ENCODE results near the gene ITPK1.

ITPK1 gene

DNA sequence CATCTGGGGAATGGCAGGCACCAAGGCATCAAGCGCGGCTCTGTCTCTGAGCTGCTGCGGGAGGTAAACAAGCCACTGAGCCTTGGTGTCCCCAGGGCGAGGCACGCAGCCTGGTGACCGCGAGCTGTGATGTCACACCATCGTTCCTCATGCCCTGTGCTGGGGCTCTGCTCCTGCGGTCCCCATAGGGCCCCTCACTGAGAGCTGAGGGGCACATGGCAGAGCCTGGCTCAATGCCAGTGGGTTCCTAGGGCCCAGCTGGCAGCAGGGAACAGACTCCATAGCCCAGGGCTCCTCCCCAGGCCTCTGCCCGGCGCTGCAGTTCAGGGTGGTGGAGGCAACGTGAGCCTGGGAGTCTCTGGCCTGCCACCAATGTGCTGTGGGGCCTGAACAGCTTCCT lies 170.2 kb downstream of the ITPK1 start:
- peak; percentile 21 for DNase-seq

DNA sequence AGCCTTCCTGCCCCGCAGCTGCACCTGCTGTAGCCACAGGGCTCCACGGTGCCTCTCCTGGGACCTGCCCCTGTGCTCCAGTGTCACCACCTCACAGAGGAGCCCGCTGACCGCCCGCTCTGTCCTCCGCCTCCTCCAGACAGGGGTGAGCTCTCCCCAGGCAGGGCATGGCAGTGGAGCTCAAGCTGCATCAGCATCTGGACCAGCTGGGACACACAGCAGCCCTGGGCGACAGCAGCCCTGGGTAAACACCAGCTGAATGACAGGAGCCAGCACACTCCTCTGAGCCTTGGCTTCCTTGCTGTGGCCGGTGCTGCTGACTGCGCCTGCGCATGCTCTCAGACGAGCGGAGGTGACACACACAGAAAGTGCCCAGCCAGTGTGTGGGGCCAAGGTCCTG lies 170.7 kb downstream of the ITPK1 start:
- peak; percentile 44 for DNase-seq

DNA sequence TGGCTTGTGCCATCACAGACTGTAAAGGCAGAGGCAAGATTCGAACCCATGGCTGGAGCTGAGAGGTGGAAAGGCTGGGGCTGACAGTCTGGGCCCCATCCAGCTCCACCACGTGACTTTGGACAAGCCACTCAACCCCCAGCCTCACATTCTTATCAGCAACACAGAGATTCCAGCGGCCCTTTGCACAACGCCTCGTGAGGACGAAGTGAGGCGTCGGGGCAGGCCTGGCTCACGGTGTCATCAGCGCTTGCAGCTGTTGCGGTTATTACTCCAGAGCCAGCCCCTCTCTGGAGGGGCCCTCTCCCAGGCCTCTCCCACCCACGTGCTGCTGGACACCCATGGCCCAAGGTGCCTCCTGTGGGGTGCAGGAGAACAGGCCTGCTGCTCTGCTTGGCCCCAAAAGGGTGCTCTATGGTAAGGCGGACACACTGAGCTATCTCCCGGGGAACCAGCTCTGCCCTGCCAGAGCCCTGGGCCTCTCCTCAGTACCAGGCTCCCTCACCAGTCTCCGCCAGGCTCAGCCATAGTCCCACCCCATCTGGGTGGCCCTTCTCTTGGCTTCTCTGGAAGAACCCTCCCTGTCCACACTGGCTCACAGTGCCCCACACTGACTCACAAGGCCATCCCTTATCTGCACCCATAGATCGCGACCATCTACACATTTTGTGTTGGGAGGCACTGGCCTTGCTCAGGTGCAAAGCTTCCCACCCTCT lies 171.7 kb downstream of the ITPK1 start:
- DNase-seq = no peak

DNA sequence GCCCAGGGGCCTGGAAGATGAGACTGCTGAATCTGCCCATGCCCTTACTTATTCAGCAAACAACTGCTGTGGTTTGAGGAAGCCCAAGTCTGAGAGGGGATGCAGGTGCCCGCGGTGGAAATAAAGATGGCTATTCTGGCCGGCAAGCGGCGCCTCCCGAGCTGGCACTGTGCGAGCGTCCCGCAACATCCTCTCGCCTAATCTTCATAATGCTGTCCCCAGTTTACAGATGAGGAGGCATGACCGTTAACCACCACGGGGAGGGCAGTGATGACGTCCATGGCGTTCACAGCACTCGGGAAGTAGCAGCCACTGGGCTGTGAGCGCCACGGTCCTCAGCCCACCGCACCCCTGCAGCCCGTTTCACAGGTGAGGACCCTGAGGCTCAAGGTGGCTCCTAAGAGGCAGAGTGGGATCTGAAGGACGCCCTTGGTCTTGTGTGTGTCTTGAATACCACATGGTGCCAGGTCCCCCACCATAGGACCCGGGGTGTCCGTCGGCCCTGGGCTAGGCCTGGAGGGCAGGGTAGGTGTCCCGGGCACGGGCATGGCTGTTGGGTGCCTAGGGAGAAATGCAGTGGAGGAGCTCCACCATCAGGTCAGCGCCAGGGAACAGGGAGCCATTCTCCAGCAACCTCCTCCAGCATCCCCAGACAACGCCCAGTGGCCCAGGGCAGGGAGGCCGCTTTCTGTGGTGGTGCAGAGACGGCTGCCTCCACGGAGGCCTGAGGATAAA lies 172.6 kb downstream of the ITPK1 start:
- DNase-seq = no peak

DNA sequence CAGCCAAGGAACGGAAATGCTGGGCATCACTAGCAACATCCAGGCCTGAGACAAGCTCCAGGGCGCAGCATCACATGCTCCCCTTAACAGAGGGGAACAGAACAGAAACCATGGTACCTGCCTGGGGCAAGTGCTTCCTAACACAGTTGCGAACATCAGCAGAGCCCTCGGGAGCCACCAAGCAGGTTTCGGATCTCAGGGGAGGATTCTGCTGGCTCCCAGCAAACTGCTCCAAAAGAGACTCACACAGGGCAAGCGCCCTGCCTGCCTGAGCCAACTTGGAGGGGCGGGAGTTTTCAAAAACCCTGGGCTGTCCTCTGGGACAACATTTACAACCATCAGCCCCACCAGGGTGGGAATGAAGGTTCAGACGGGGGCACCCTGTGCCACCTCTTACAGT lies 173.1 kb downstream of the ITPK1 start:
- DNase-seq = no peak

DNA sequence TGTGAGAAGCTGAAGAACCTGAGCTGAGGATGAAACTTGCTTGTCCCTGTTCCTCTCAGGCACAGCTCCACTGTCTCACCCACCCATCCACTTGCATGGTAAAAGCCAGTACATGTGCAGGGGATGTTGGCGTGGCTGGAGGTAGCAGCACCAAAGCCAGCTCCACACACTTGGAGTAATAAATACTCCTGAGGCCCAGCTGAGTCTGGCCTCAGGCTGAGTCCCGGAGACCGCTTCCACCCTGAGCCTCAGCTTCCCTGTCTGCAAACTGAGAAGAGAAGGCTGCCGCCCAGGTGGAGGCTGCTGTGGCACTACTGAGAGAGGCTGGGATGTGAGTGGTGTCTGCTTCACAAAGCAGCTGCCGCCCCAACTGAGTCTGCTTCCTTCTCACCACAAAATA lies 173.6 kb downstream of the ITPK1 start:
- no peak for DNase-seq

DNA sequence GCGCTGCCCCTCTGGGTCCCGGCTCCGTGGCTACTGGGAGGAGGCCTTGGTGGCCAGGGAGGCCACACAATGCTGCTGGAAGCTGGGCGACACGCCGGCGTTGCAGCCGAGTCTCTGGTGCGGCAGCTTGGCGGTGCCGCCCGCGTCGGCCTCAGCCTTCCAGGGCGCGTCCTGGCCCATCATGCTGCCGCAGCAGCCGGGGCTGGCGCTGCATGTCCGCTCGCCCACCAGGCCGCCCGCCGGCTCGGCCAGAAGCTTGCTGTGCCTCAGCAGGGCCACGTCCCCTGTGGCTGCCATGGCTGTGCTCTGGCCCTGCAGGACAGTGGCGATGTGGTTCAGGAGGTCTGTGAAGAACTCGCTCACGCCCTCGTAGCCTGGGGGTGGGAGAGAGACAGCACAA lies 174.2 kb downstream of the ITPK1 start:
- no peak for DNase-seq

DNA sequence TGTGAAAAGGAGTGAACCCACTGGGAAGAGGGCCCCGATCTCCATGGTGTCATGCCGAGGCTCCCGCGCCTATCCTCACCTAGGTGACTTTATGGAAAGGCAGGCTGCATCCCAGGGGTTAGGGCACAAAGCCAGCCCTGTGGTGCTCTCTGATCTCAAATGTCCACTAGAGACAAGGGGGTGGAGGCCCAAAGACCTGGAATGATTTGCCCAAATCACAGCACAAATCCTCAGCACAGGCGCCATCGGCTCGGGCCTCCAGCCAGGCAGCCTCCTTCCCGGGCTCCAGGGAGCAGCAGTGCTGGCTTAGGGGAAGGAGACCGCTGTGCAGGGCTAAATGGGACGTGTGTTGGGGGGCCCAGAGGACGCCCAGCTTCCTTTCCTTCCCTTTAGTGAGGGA lies 175.2 kb downstream of the ITPK1 start:
- no peak for DNase-seq

DNA sequence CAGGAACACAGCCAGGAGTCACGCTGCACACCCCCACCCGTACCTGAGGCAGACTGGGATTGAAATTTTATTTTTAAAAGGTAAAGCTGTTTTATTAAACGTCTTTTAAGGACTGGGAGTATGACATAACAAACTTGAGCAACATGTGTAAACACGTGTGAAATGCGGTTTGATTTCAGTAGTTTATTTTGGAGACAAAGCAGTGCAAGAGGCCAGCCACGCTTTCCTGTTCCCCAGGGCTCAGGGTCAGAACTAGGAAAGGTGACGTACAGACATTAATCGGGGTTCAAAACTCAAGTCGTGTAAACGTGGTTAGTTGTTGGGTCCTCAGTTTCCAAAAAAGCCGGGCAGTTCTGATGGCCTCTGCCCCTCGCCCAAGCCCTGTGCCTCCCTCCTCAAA lies 176.0 kb downstream of the ITPK1 start:
- DNase-seq = no peak

DNA sequence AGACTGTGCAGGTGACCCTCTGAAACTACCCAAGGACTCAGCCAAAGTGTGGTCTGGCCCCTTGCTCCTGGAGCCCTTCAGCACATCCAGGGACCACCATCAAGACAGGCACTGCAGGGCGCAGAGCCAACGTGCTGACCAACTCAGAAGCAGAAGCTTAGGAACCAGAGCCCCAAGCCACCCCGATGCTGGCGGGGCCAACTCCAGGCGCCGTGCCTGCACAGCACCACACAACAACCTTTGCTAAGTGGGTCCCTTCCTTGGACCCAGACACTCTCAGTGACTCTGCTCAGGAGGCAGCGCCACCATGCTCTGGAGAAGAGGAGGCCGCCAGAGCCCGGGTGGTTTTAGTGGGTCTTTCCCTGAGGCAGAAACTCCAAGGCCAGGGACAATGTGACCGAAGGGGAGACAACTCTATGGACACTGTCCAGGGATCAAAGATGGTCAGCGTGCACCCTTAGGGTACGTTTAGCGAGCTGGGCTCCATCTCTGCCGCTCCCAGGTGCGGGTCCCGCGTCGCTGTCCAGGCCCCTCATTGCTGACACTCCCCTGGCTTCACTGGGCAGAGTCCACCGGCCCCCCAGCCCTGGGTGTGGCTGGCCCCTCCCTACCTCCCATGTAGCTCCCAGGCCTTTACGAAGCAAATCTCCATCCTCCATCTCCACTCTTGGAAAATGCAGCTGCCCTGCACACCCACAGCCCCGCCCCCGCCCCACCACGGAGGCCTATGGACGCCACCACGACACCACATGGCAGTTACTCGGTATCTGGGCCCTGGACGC lies 176.6 kb downstream of the ITPK1 start:
- no peak for DNase-seq

DNA sequence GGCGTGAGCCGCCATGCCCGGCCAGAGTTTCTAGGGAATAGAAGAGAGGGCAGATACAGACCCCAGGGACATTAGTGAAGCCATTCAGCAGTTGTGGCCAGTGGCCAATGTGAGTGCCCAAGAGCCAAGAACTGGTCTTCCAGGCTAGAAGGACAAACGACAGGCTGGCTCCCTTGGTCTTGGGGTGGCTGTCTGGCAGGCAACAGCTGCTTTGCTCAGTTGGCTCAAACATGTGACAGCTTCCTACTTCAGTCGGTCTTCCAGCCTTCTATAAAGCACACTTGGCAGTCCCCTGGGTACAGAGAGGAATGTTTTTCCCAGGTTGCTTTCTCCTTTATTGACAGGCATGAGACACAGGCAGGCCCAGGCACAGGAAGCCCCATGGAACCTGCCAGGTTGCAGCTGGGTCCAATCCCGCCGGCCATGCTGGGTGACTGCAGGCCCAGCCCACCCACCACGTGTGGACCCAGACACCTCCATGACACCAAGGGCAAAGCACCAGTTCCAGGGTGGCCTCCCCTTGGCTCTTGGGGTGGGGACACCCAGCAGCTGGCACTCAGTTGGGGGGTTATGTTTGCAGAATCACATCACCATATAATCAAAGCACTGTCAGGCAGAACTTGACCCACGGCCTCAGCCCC lies 177.4 kb downstream of the ITPK1 start:
- DNase-seq = peak; percentile 74

DNA sequence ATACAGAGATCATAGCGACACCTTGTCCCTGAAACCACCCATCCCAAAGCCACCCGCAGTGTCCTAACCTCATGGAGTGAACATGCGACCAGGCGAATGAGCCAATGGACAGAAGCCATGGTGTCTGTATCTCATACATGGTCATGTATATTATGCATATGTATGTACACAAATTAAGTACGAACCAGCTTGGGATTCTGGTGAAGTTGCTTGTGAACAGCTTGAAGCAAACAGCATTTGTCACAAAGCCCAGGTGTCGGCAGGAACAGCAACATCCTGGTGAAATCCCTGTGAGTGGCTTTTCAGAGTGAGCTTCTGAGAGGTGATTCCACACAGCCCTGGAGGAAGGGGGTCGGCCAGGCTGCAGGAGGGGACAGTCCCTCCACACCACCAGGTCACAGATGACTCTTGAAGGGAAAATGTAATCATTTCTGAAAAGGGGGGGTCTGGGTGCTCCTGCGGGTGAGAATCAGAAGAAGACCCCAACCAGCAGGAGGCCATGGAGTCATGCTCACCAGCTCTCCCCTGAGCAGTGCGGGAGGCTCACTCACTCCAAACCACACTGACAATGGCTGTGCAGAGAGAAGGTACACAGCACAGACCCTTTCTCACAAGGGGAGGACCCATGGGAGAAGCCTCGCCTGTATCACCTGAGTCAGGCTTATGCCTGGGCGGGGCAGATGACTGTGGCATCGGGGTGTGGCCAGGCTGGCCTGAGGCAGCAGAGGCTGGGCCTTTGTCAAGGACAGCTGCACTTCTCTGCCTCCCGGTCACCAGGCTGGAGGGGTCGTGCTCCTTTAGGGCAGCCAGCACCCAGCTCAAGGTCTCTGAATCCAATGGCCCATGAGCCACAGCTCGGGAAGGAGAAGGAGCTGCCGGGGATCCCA lies 178.4 kb downstream of the ITPK1 start:
- DNase-seq = peak; percentile 48

DNA sequence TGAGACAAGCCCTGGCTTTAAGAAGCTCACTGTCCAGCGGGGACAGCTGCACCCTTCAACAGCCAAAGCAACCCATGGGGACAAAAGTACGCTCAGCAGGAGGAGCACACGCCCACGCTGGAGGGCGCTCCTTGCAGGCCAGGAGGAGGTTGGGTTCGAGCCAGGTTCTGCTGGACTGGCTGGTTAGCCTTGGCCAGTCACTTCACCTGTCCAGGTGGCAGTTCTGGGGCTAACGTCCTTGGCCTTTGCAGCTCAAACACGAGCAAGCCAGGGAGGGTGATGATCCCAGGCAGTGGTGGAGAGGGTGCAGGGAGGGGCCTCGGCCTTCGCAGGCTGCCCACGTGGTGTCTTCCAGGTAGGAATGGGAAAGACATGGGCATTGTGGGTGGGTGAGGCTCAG lies 179.6 kb downstream of the ITPK1 start:
- DNase-seq = no peak

DNA sequence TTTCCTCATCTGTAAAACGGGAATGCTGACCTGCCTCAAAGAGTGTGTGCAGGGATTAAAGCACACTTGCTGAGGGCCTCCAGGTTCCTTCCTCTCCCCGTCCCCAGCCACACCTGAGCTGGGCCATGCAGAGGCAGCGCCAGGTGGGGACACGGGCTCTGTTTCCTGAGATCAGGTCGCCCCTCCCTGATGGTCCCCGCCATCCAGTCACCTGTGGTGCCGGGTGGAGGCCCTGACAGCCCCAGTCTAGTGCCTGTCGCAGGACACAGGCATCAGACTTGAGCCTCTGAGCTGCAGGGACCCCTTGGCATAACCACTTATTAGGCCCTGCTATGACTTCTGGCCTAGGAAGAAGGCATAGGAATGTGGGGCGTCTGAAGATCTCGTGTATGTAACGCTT lies 180.3 kb downstream of the ITPK1 start:
- no peak for DNase-seq

DNA sequence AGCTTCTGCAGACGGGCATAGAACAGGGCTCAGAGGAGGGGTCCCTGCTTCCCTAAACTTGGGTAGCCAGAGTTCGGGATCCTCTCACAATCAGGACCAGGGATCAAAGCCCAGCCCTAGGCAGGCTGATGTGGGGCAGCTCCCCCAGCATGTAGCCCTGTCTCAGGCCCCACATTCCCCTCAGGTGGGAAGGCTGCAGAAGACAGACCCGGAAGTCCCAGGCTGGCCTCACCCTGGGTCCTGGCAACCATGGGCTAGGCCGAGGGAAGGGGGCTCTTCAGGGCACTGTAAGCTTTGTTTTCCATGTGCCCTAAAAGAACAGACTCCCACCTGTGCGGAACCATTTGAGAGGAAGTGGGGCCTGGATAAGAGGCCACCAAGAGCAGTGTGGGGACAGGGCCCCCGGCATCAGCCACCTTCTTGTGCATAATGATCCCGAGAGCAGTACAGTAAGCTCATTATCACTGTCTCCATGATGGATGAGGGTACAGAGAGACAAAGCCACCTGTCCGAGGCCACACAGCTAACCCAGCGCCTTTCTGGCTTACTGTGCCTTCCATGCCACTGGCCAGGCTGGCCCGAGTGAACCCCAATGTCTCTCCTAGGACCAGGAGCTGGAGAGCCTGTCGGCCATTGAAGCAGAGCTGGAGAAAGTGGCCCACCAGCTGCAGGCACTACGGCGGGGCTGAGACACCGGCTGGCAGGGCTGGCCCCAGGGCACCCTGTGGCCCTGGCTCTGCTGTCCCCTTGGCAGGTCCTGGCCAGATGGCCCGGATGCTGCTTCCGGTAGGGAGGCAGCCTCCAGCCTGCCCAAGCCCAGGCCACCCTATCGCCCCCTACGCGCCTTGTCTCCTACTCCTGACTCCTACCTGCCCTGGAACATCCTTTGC lies 181.3 kb downstream of the ITPK1 start:
- no peak for DNase-seq

DNA sequence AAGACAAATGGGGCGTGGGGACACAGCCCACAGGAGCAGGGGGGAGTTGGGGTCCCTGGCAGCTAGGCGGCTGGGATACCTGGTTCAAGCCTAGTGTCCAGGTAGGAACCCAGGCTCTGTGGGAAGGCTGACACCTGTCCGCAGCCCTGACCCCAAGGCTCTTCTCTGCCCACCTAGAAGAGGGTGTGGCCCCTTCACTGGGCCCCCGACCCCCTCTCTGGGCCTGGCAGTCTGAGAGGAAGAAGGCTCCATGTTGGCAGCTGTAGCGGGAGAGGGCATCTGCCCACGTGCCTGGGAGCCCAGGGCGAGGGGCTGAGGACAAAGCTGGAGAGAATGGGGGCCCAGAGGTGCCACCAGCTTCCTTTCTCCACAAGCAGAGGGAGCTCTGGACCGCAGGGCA lies 182.2 kb downstream of the ITPK1 start:
- DNase-seq = no peak

DNA sequence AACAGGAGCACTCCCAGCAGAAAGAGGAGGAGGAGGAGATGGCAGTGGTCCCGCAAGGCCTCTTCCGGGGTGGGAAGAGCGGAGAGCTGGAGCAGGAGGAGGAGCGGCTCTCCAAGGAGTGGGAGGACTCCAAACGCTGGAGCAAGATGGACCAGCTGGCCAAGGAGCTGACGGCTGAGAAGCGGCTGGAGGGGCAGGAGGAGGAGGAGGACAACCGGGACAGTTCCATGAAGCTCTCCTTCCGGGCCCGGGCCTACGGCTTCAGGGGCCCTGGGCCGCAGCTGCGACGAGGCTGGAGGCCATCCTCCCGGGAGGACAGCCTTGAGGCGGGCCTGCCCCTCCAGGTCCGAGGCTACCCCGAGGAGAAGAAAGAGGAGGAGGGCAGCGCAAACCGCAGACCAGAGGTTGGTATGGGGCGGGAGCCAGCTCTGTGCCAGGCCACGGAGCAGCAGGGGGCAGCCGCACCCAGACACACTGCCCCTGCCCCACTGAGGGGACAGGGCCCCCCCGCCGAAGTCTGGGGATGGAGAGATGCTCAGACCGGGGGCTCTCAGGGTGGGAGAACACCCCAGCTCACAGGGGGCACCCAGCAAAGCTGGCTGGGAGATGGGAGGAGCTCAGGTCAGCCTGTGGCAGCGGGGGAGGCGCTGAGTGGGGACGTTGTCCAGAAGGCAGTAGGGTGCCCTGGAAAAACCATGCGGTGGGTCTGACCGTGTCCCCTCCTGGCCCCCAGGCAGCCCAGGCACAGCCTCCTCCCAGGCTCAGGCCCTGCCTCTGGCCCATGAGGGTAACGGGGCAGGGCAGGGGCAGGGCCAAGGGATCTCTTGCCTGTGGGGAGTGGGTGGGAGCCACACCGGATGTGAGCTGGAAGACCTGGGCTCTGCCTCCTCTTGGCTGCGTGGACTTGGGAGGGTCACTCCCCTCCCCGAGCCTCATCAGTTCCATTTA lies 183.0 kb downstream of the ITPK1 start:
- no peak for DNase-seq

DNA sequence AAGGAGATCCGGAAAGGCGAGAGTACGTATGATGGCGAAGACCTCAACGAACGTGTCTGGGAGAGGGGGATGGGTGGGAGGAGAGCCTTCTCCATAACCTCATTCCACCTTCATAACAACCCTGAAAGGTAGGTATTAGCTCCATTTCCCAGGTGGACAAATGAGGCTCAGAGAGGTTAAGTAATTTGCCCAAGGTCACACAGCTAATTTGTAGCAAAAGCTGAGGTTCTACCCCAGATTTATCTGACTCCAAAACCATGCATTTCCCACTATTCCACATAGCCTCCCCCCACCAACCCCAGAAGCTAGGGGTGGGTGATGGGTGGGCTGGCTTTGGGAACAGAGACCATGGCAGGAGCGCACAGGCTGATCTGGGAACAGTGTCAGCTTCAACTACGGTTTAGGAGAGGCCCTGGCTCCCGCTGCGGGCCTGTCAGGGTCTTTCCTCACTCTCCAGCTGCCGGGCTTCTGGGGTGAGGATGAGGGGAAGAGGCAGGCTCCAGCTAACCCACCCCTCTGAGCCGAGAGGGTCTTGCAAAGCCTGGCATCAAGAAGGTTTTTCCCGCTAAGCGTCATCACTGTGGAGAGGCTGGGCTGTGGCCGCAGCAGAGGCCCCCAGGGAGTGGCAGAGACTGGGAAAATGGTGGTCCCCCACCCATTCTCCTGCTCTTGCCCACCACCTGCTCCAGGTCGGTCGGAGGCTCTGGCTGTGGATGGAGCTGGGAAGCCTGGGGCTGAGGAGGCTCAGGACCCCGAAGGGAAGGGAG lies 183.9 kb downstream of the ITPK1 start:
- no peak for DNase-seq

Measured in NCI-H2107 (cell line).